Muscle layer of duodenum (tissue), 2 donors: ENCODE measurements around the gene KYNU.
"Not testable (repeated sequence)": the region's sequence is repeated elsewhere in the genome, so short reads cannot be mapped to it uniquely, and the experiment has no call there.

Experiments used
- H3K27ac ChIP-seq: one replicate; pipeline ENCODE4 v1.7.0; 2013; ENCODE audit warnings: mild to moderate bottlenecking, low read length
- H3K27me3 ChIP-seq: one replicate; pipeline ENCODE4 v1.7.0; 2013; ENCODE audit warnings: low read depth, mild to moderate bottlenecking, control low read depth, low read length
- H3K36me3 ChIP-seq, 2 donors: one replicate each; pipeline ENCODE4 v1.7.0; 2013; ENCODE audit warnings: low read length in 2 of 2, control low read depth in 1 of 2, mild to moderate bottlenecking in 1 of 2; ENCODE audit not compliant: insufficient read depth in 2 of 2, control insufficient read depth in 1 of 2
- H3K4me1 ChIP-seq, 2 donors: one replicate each; pipeline ENCODE4 v1.7.0; 2013; ENCODE audit warnings: low read length in 2 of 2, mild to moderate bottlenecking in 2 of 2, control low read depth in 1 of 2, moderate library complexity in 1 of 2; ENCODE audit not compliant: insufficient read depth in 2 of 2, control insufficient read depth in 1 of 2
- H3K4me3 ChIP-seq, 2 donors: one replicate each; pipeline ENCODE4 v1.7.0; 2013; ENCODE audit warnings: low read length in 2 of 2, low read depth in 1 of 2, mild to moderate bottlenecking in 1 of 2
- H3K9me3 ChIP-seq, 2 donors: one replicate each; pipeline ENCODE4 v1.7.0; 2013; ENCODE audit warnings: low read length in 2 of 2, control low read depth in 1 of 2, mild to moderate bottlenecking in 1 of 2; ENCODE audit not compliant: control insufficient read depth in 1 of 2
- donor health status: healthy.

KYNU gene

GRCh38 chr2:142946941-142947340 lies 69.5 kb downstream of the KYNU start:
- no peak overlapping the region for H3K4me3 ChIP-seq
- no peak overlapping the region for H3K27ac ChIP-seq
- H3K9me3 ChIP-seq: no peaks in the 10 kb centered on the region
- no peaks in the 10 kb centered on the region for H3K4me1 ChIP-seq
- no peaks in the 10 kb centered on the region for H3K36me3 ChIP-seq
- no peaks in the 10 kb centered on the region for H3K27me3 ChIP-seq

GRCh38 chr2:142948723-142949122 lies 71.3 kb downstream of the KYNU start:
- not testable (repeated sequence) for H3K27ac ChIP-seq, H3K9me3 ChIP-seq, H3K36me3 ChIP-seq, H3K27me3 ChIP-seq, H3K4me1 ChIP-seq, H3K4me3 ChIP-seq

GRCh38 chr2:142950323-142950722 lies 72.9 kb downstream of the KYNU start:
- not testable (repeated sequence) for H3K4me1 ChIP-seq, H3K36me3 ChIP-seq, H3K9me3 ChIP-seq, H3K27ac ChIP-seq, H3K27me3 ChIP-seq, H3K4me3 ChIP-seq

GRCh38 chr2:142951190-142952007 lies 73.9 kb downstream of the KYNU start:
- no peaks in the 10 kb centered on the region for H3K4me1 ChIP-seq
- no peak overlapping the region for H3K27ac ChIP-seq
- H3K4me3 ChIP-seq: no peak overlapping the region
- no peaks in the 10 kb centered on the region for H3K36me3 ChIP-seq
- no peaks in the 10 kb centered on the region for H3K27me3 ChIP-seq
- H3K9me3 ChIP-seq: no peaks in the 10 kb centered on the region

GRCh38 chr2:142952018-142952417 lies 74.6 kb downstream of the KYNU start:
- Histone ChIP-seq H3K36me3 (no peaks in the 10 kb centered on the region), H3K27ac (no peak overlapping the region), H3K4me1 (no peaks in the 10 kb centered on the region), H3K27me3 (no peaks in the 10 kb centered on the region), H3K4me3 (no peak overlapping the region), H3K9me3 (no peaks in the 10 kb centered on the region)

- Histone ChIP-seq H3K36me3 (no peaks in the 10 kb centered on the region), H3K4me3 (no peak overlapping the region), H3K9me3 (no peaks in the 10 kb centered on the region)
Measured at GRCh38 chr2:142952793-142953494, 75.5 kb downstream of the KYNU start.

GRCh38 chr2:142954493-142954892 lies 77.0 kb downstream of the KYNU start:
- Histone ChIP-seq H3K9me3 (no peaks in the 10 kb centered on the region), H3K36me3 (no peaks in the 10 kb centered on the region), H3K27ac (no peak overlapping the region), H3K4me1 (no peaks in the 10 kb centered on the region), H3K27me3 (no peaks in the 10 kb centered on the region), H3K4me3 (no peak overlapping the region)

More at GRCh38 chr2:142952793-142953494, 75.5 kb downstream of the KYNU start:
- H3K27me3 ChIP-seq: no peaks in the 10 kb centered on the region
- no peaks in the 10 kb centered on the region for H3K4me1 ChIP-seq
- no peak overlapping the region for H3K27ac ChIP-seq

GRCh38 chr2:142957144-142957543 lies 79.7 kb downstream of the KYNU start:
- no peak overlapping the region for H3K4me3 ChIP-seq
- no peaks in the 10 kb centered on the region for H3K27me3 ChIP-seq
- no peak overlapping the region for H3K27ac ChIP-seq
- H3K4me1 ChIP-seq: no peaks in the 10 kb centered on the region
- no peaks in the 10 kb centered on the region for H3K36me3 ChIP-seq
- H3K9me3 ChIP-seq: no peaks in the 10 kb centered on the region

- H3K4me3 ChIP-seq: no peak overlapping the region
Measured at GRCh38 chr2:142961202-142961601, 83.7 kb downstream of the KYNU start.

GRCh38 chr2:142965443-142965842 lies 88.0 kb downstream of the KYNU start:
- Histone ChIP-seq H3K36me3 (no peaks in the 10 kb centered on the region), H3K4me3 (no peak overlapping the region), H3K27ac (no peak overlapping the region), H3K27me3 (no peaks in the 10 kb centered on the region), H3K4me1 (no peaks in the 10 kb centered on the region), H3K9me3 (no peaks in the 10 kb centered on the region)

More at GRCh38 chr2:142961202-142961601, 83.7 kb downstream of the KYNU start:
- no peaks in the 10 kb centered on the region for H3K4me1 ChIP-seq
- no peaks in the 10 kb centered on the region for H3K9me3 ChIP-seq
- H3K27me3 ChIP-seq: no peaks in the 10 kb centered on the region
- H3K36me3 ChIP-seq: no peaks in the 10 kb centered on the region
- no peak overlapping the region for H3K27ac ChIP-seq

- Histone ChIP-seq H3K27ac (no peak overlapping the region), H3K4me3 (no peak overlapping the region), H3K36me3 (no peaks in the 10 kb centered on the region), H3K27me3 (no peaks in the 10 kb centered on the region), H3K4me1 (no peaks in the 10 kb centered on the region), H3K9me3 (no peaks in the 10 kb centered on the region)
Measured at GRCh38 chr2:142966284-142966683, 88.8 kb downstream of the KYNU start.
